HEK293 (cell line): ENCODE data around the gene AUH.

Experiments used
- CTCF ChIA-PET: fragments of 350-600 bp; formaldehyde crosslinking; extraction: SDS; loops from one replicate; lab custom pipeline; 2021; ENCODE audit warnings: antibody characterized with exemption; lab: Yijun Ruan, JAX
- POLR2A ChIA-PET: fragments of 300-600 bp; formaldehyde crosslinking; extraction: SDS; loops from one replicate; lab custom pipeline; 2020; ENCODE audit warnings: antibody characterized with exemption, inconsistent platforms; lab: Yijun Ruan, JAX
- H3K27ac ChIP-seq: fragments of 200-500 bp; sonication (Bioruptor generic); 2 replicates; pipeline ENCODE4 v1.5.1; 2014; ENCODE audit warnings: low read depth, low read length, control low read depth, inconsistent platforms; ENCODE audit errors: extremely low read depth
- H3K36me3 ChIP-seq, 2 experiments: fragments of 200-500 bp in 1 of 2; sonication (Bioruptor generic) in 1 of 2; 1 replicate in 1 of 2; 2 replicates in 1 of 2; pipeline ENCODE4 v1.5.1; 2014 to 2017; ENCODE audit warnings: inconsistent platforms in 2 of 2, low read length in 2 of 2; ENCODE audit not compliant: control insufficient read depth in 2 of 2, insufficient read depth in 1 of 2
- H3K4me1 ChIP-seq: fragments of 200-500 bp; sonication (Bioruptor generic); 2 replicates; pipeline ENCODE4 v1.5.1; 2014; ENCODE audit warnings: mild to moderate bottlenecking, low read length, inconsistent platforms; ENCODE audit not compliant: control insufficient read depth, insufficient read depth
- H3K4me3 ChIP-seq: 2 replicates; pipeline ENCODE4 v1.5.1; 2011; ENCODE audit warnings: low read depth, mild to moderate bottlenecking, control low read depth, low read length, moderate library complexity
- H3K9me3 ChIP-seq: fragments of 200-500 bp; sonication (Bioruptor generic); 2 replicates; pipeline ENCODE4 v1.5.1; 2014; ENCODE audit warnings: low read depth, low read length, inconsistent platforms; ENCODE audit not compliant: control insufficient read depth, insufficient read depth
- HIC1 ChIP-seq: fragments of 450-650 bp; formaldehyde crosslinking; IDR thresholded peaks from 2 replicates; pipeline ENCODE4 v1.5.1; 2016; ENCODE audit warnings: missing biosample characterization, missing genetic modification characterization
- IKZF3 ChIP-seq: fragments of 450-650 bp; IDR thresholded peaks from 2 replicates; pipeline ENCODE4 v1.5.0; 2018; ENCODE audit warnings: missing biosample characterization, mild to moderate bottlenecking, missing genetic modification characterization, moderate library complexity
- MEIS1 ChIP-seq: sonication (generic); formaldehyde crosslinking; IDR thresholded peaks from 2 replicates; pipeline ENCODE4 v1.8.1; 2022; ENCODE audit warnings: missing genetic modification reagents, mild to moderate bottlenecking, borderline replicate concordance
- SCRT1 ChIP-seq: fragments of 450-650 bp; formaldehyde crosslinking; IDR thresholded peaks from 2 replicates; pipeline ENCODE4 v1.5.1; 2016; ENCODE audit warnings: missing biosample characterization, missing genetic modification characterization, borderline replicate concordance
- YY1 ChIP-seq: fragments of 450-650 bp; formaldehyde crosslinking; IDR thresholded peaks from 2 replicates; pipeline ENCODE4 v1.5.1; 2018; ENCODE audit warnings: missing biosample characterization, missing genetic modification characterization
- ZBTB26 ChIP-seq: fragments of 450-650 bp; formaldehyde crosslinking; optimal IDR thresholded peaks from 2 replicates; pipeline ENCODE3; 2016; ENCODE audit warnings: missing biosample characterization, mild to moderate bottlenecking, missing genetic modification characterization
- ZBTB49 ChIP-seq: fragments of 450-650 bp; formaldehyde crosslinking; IDR thresholded peaks from 2 replicates; pipeline ENCODE4 v1.5.1; 2016; ENCODE audit warnings: missing biosample characterization, missing genetic modification characterization, low read depth
- ZFHX2 ChIP-seq: fragments of 450-650 bp; formaldehyde crosslinking; conservative IDR thresholded peaks from 2 replicates; pipeline ENCODE4 v1.5.1; 2016; ENCODE audit warnings: missing biosample characterization, missing genetic modification characterization
- ZFP37 ChIP-seq: fragments of 450-650 bp; formaldehyde crosslinking; IDR thresholded peaks from 2 replicates; pipeline ENCODE4 v1.5.1; 2016; ENCODE audit warnings: missing biosample characterization, missing genetic modification characterization
- ZNF121 ChIP-seq: fragments of 450-650 bp; formaldehyde crosslinking; IDR thresholded peaks from 2 replicates; pipeline ENCODE4 v1.5.1; 2016; ENCODE audit warnings: missing biosample characterization, missing genetic modification characterization
- ZNF157 ChIP-seq: fragments of 450-650 bp; formaldehyde crosslinking; IDR thresholded peaks from 2 replicates; pipeline ENCODE4 v1.5.1; 2016; ENCODE audit warnings: missing biosample characterization, missing genetic modification characterization
- ZNF23 ChIP-seq: fragments of 450-650 bp; formaldehyde crosslinking; IDR thresholded peaks from 2 replicates; pipeline ENCODE4 v1.5.1; 2016; ENCODE audit warnings: missing biosample characterization, missing genetic modification characterization, borderline replicate concordance
- ZNF26 ChIP-seq: fragments of 450-650 bp; formaldehyde crosslinking; IDR thresholded peaks from 2 replicates; pipeline ENCODE4 v1.5.1; 2016; ENCODE audit warnings: missing biosample characterization, missing genetic modification characterization
- ZNF274 ChIP-seq, 2 experiments: fragments of 200-500 bp in 1 of 2; fragments of 450-650 bp in 1 of 2; sonication (Bioruptor generic) in 1 of 2; formaldehyde crosslinking in 1 of 2; IDR thresholded peaks; 2 replicates each; pipeline versions ENCODE4 v1.5.1 to v1.6.1; 2014 to 2016; ENCODE audit warnings: borderline replicate concordance in 1 of 2, inconsistent platforms in 1 of 2, low read length in 1 of 2, missing biosample characterization in 1 of 2, missing genetic modification characterization in 1 of 2
- ZNF311 ChIP-seq: fragments of 450-650 bp; formaldehyde crosslinking; IDR thresholded peaks from 2 replicates; pipeline ENCODE4 v1.5.1; 2017; ENCODE audit warnings: missing biosample characterization, missing genetic modification characterization, borderline replicate concordance
- ZNF354C ChIP-seq: fragments of 450-650 bp; formaldehyde crosslinking; IDR thresholded peaks from 2 replicates; pipeline ENCODE4 v1.5.1; 2016; ENCODE audit warnings: missing biosample characterization, missing genetic modification characterization, low read depth, borderline replicate concordance
- ZNF362 ChIP-seq: fragments of 450-650 bp; formaldehyde crosslinking; IDR thresholded peaks from 2 replicates; pipeline ENCODE4 v1.5.1; 2016; ENCODE audit warnings: missing biosample characterization, missing genetic modification characterization
- ZNF555 ChIP-seq: fragments of 450-650 bp; formaldehyde crosslinking; conservative IDR thresholded peaks from 2 replicates; pipeline ENCODE4 v1.5.1; 2017; ENCODE audit warnings: missing biosample characterization, mild to moderate bottlenecking, missing genetic modification characterization, inconsistent platforms
- ZNF571 ChIP-seq: fragments of 450-650 bp; formaldehyde crosslinking; IDR thresholded peaks from 2 replicates; pipeline ENCODE4 v1.5.0; 2017; ENCODE audit warnings: missing biosample characterization, missing genetic modification characterization
- ZNF768 ChIP-seq: fragments of 450-650 bp; formaldehyde crosslinking; IDR thresholded peaks from 2 replicates; pipeline ENCODE4 v1.5.1; 2018; ENCODE audit warnings: missing biosample characterization, mild to moderate bottlenecking, missing genetic modification characterization
- ZNF777 ChIP-seq: fragments of 450-650 bp; formaldehyde crosslinking; IDR thresholded peaks from 2 replicates; pipeline ENCODE4 v1.5.1; 2017; ENCODE audit warnings: missing biosample characterization, missing genetic modification characterization, borderline replicate concordance
- ZNF837 ChIP-seq: fragments of 450-650 bp; formaldehyde crosslinking; IDR thresholded peaks from 2 replicates; pipeline ENCODE4 v1.5.1; 2016; ENCODE audit warnings: missing biosample characterization, missing genetic modification characterization
- ZSCAN23 ChIP-seq: fragments of 450-650 bp; formaldehyde crosslinking; IDR thresholded peaks from 2 replicates; pipeline ENCODE4 v1.5.1; 2016; ENCODE audit warnings: missing biosample characterization, missing genetic modification characterization

The AUH gene

GRCh38 chr9:91376239-91376638 is 14.5 kb upstream of the AUH start:
- Histone ChIP-seq H3K4me3 (no peak overlapping the region), H3K27ac (no peak overlapping the region), H3K9me3 (no peaks in the 10 kb centered on the region), H3K4me1 (no peaks in the 10 kb centered on the region), H3K36me3 (no peaks in the 10 kb centered on the region)
- ChIA-PET CTCF (no interaction called here), POLR2A (no interaction called here)
- no peak for TF ChIP-seq ZSCAN23 (tag by site-specific recombination)
- no peak for TF ChIP-seq HIC1 (tag by site-specific recombination)
- no peak for TF ChIP-seq ZFP37 (tag by site-specific recombination)
- no peak for TF ChIP-seq MEIS1 (CRISPR knock-in tag)
- no peak for TF ChIP-seq ZNF837 (tag by site-specific recombination)
- TF ChIP-seq ZBTB26 = no peak
- TF ChIP-seq ZNF157 (tag by site-specific recombination) = no peak
- TF ChIP-seq ZNF571 = no peak

GRCh38 chr9:91374939-91375338 is 13.2 kb upstream of the AUH start:
- TF ChIP-seq YY1 (tag by site-specific recombination) = no peak
- TF ChIP-seq ZFHX2 (tag by site-specific recombination) = no peak
- no peak for TF ChIP-seq ZNF555 (tag by site-specific recombination)
- no peak for TF ChIP-seq SCRT1 (tag by site-specific recombination)
- TF ChIP-seq IKZF3 (tag by site-specific recombination) = no peak
- TF ChIP-seq ZNF354C (tag by site-specific recombination) = no peak
- POLR2A ChIA-PET = no interaction called here
- no peaks in the 10 kb centered on the region for H3K4me1 ChIP-seq
- H3K36me3 ChIP-seq = no peaks in the 10 kb centered on the region
- H3K27ac ChIP-seq = no peak overlapping the region
- CTCF ChIA-PET = no interaction called here
- no peaks in the 10 kb centered on the region for H3K9me3 ChIP-seq
- H3K4me3 ChIP-seq = no peak overlapping the region

GRCh38 chr9:91371894-91372293 is 10.2 kb upstream of the AUH start:
- Histone ChIP-seq H3K9me3 (no peaks in the 10 kb centered on the region), H3K4me1 (no peaks in the 10 kb centered on the region), H3K27ac (no peak overlapping the region), H3K36me3 (no peaks in the 10 kb centered on the region), H3K4me3 (no peak overlapping the region)
- POLR2A ChIA-PET = interaction anchor here (0.6 kb wide), 3 partner anchors 18 to 347 kb away, joined by 3 to 4 read pairs (median 3); no protein-coding TSS in a partner anchor
- CTCF ChIA-PET = interaction anchor here (0.6 kb wide), 1 partner anchor 217 kb away, joined by 3 read pairs; no protein-coding TSS in a partner anchor
- no peak for TF ChIP-seq ZNF311 (tag by site-specific recombination)
- TF ChIP-seq ZNF777 (tag by site-specific recombination) = no peak
- no peak for TF ChIP-seq ZBTB49 (tag by site-specific recombination)
- no peak for TF ChIP-seq ZNF362 (tag by site-specific recombination)
- TF ChIP-seq ZNF23 (tag by site-specific recombination) = no peak
- no peak for TF ChIP-seq ZNF26 (tag by site-specific recombination)
- no peak for TF ChIP-seq ZNF274 (IDR thresholded peaks at IDR 0.05; ENCODE audit: low read length)
- TF ChIP-seq ZNF274 (tag by site-specific recombination; IDR thresholded peaks at IDR 0.05; ENCODE audit: borderline replicate concordance) = no peak
- no peak for TF ChIP-seq ZNF768 (tag by site-specific recombination)
- no peak for TF ChIP-seq ZSCAN23 (tag by site-specific recombination)
- no peak for TF ChIP-seq ZNF121 (tag by site-specific recombination)
